ENCODE measurements around the gene LRBA. TPM values are rescaled to one million over a fixed set of nuclear protein-coding genes. Genes with fewer than 3 reads are reported as not detected.

Gene LRBA
- total RNA-seq, 1 donor from 2014 or later, result 26.4 TPM

- Mint-ChIP-seq H3K4me1 (ENCODE audit: low read depth, unreplicated experiment) (peaks cover 6% of the 10 kb centered on the region), H3K27me3 (ENCODE audit: unreplicated experiment) (peaks cover 2% of the 10 kb centered on the region), H3K4me3 (ENCODE audit: unreplicated experiment) (no peak overlapping the region), H3K36me3 (ENCODE audit: unreplicated experiment) (no peaks in the 10 kb centered on the region), H3K9me3 (ENCODE audit: unreplicated experiment) (peaks cover 3% of the 10 kb centered on the region), H3K27ac (ENCODE audit: unreplicated experiment) (no peak overlapping the region)
- no peak for DNase-seq
- no peak for TF ChIP-seq CTCF (IDR thresholded peaks at IDR 0.05; ENCODE audit: partially characterized antibody, unreplicated experiment)
Observed at GRCh38 chr4:150310159-150310895, 704.8 kb downstream of the LRBA start.

- Mint-ChIP-seq H3K4me1 (ENCODE audit: low read depth, unreplicated experiment) (no peaks in the 10 kb centered on the region), H3K27ac (ENCODE audit: unreplicated experiment) (no peak overlapping the region), H3K36me3 (ENCODE audit: unreplicated experiment) (no peaks in the 10 kb centered on the region), H3K27me3 (ENCODE audit: unreplicated experiment) (peaks cover 2% of the 10 kb centered on the region), H3K4me3 (ENCODE audit: unreplicated experiment) (no peak overlapping the region), H3K9me3 (ENCODE audit: unreplicated experiment) (no peaks in the 10 kb centered on the region)
- DNase-seq, result no peak
- no peak for TF ChIP-seq CTCF (IDR thresholded peaks at IDR 0.05; ENCODE audit: partially characterized antibody, unreplicated experiment)
Observed at GRCh38 chr4:150308824-150309472, 706.1 kb downstream of the LRBA start.

- Mint-ChIP-seq H3K4me1 (ENCODE audit: low read depth, unreplicated experiment) (no peaks in the 10 kb centered on the region), H3K4me3 (ENCODE audit: unreplicated experiment) (no peak overlapping the region), H3K27ac (ENCODE audit: unreplicated experiment) (no peak overlapping the region), H3K36me3 (ENCODE audit: unreplicated experiment) (no peaks in the 10 kb centered on the region), H3K27me3 (ENCODE audit: unreplicated experiment) (peaks cover 2% of the 10 kb centered on the region), H3K9me3 (ENCODE audit: unreplicated experiment) (no peaks in the 10 kb centered on the region)
- no peak for DNase-seq
- no peak for TF ChIP-seq CTCF (IDR thresholded peaks at IDR 0.05; ENCODE audit: partially characterized antibody, unreplicated experiment)
Observed at GRCh38 chr4:150306719-150307118, 708.4 kb downstream of the LRBA start.

- no peaks in the 10 kb centered on the region for H3K36me3 Mint-ChIP-seq (ENCODE audit: unreplicated experiment)
- no peaks in the 10 kb centered on the region for H3K4me1 Mint-ChIP-seq (ENCODE audit: low read depth, unreplicated experiment)
- H3K27me3 Mint-ChIP-seq (ENCODE audit: unreplicated experiment), result peaks cover 2% of the 10 kb centered on the region
- H3K9me3 Mint-ChIP-seq (ENCODE audit: unreplicated experiment), result no peaks in the 10 kb centered on the region
- no peak overlapping the region for H3K4me3 Mint-ChIP-seq (ENCODE audit: unreplicated experiment)
- no peak for DNase-seq
- no peak overlapping the region for H3K27ac Mint-ChIP-seq (ENCODE audit: unreplicated experiment)
- TF ChIP-seq CTCF (IDR thresholded peaks at IDR 0.05; ENCODE audit: partially characterized antibody, unreplicated experiment), result no peak
Observed at GRCh38 chr4:150305995-150306394, 709.1 kb downstream of the LRBA start.

- Mint-ChIP-seq H3K36me3 (ENCODE audit: unreplicated experiment) (no peaks in the 10 kb centered on the region), H3K9me3 (ENCODE audit: unreplicated experiment) (no peaks in the 10 kb centered on the region), H3K27me3 (ENCODE audit: unreplicated experiment) (peaks cover 2% of the 10 kb centered on the region), H3K4me3 (ENCODE audit: unreplicated experiment) (no peak overlapping the region), H3K27ac (ENCODE audit: unreplicated experiment) (no peak overlapping the region), H3K4me1 (ENCODE audit: low read depth, unreplicated experiment) (no peaks in the 10 kb centered on the region)
- TF ChIP-seq CTCF (IDR thresholded peaks at IDR 0.05; ENCODE audit: partially characterized antibody, unreplicated experiment), result no peak
- no peak for DNase-seq
Observed at GRCh38 chr4:150302553-150302952, 712.5 kb downstream of the LRBA start.

Data from glutamatergic neuron (in vitro differentiated cells).